Activated naive CD4-positive, alpha-beta T cell treated with anti-CD3 and anti-CD28 coated beads for 36 hours (primary cell): ENCODE data around the gene SUMO1. TPM values are rescaled to one million over a fixed set of nuclear protein-coding genes. Genes with fewer than 3 reads are reported as not detected.
"Not testable (repeated sequence)": the region's sequence is repeated elsewhere in the genome, so short reads cannot be mapped to it uniquely, and the experiment has no call there.

Source experiments
- CTCF ChIA-PET: fragments of 350-600 bp; sonication (Branson Sonifier 250); formaldehyde crosslinking; loops from one replicate; lab custom pipeline; 2021; ENCODE audit warnings: antibody characterized with exemption; lab: Charles Lee
- DNase-seq: peaks from one replicate; pipeline ENCODE4 v3.0.0-alpha.2; 2020
- H3K27ac Mint-ChIP-seq: one replicate; pipeline ENCODE4 v1.8.0; 2021; ENCODE audit warnings: mild to moderate bottlenecking, mixed read lengths
- H3K27me3 Mint-ChIP-seq: one replicate; pipeline ENCODE4 v1.8.0; 2021; ENCODE audit warnings: low read depth, mixed read lengths
- H3K36me3 Mint-ChIP-seq: one replicate; pipeline ENCODE4 v1.8.0; 2021; ENCODE audit warnings: low read depth, mixed read lengths
- H3K4me1 Mint-ChIP-seq: one replicate; pipeline ENCODE4 v1.8.0; 2021; ENCODE audit warnings: low read depth, mixed read lengths
- H3K4me3 Mint-ChIP-seq: one replicate; pipeline ENCODE4 v1.8.0; 2021; ENCODE audit warnings: mild to moderate bottlenecking, moderate library complexity, mixed read lengths
- H3K9me3 Mint-ChIP-seq: one replicate; pipeline ENCODE4 v1.8.0; 2021; ENCODE audit warnings: mixed read lengths
- intact Hi-C: fragments of 100-400 bp; cut with micrococcal nuclease; formaldehyde crosslinking; loops from one replicate; pipeline ENCODE4 v1.15.1; 2023
- total RNA-seq, 2 experiments: library from RNA; stranded (reverse); gene quantifications; one replicate each; pipeline ENCODE4 v1.2.3, GENCODE V29; 2021

The SUMO1 gene
- 100 to 1,000 TPM; 131 to 132 TPM for total RNA-seq

DNA sequence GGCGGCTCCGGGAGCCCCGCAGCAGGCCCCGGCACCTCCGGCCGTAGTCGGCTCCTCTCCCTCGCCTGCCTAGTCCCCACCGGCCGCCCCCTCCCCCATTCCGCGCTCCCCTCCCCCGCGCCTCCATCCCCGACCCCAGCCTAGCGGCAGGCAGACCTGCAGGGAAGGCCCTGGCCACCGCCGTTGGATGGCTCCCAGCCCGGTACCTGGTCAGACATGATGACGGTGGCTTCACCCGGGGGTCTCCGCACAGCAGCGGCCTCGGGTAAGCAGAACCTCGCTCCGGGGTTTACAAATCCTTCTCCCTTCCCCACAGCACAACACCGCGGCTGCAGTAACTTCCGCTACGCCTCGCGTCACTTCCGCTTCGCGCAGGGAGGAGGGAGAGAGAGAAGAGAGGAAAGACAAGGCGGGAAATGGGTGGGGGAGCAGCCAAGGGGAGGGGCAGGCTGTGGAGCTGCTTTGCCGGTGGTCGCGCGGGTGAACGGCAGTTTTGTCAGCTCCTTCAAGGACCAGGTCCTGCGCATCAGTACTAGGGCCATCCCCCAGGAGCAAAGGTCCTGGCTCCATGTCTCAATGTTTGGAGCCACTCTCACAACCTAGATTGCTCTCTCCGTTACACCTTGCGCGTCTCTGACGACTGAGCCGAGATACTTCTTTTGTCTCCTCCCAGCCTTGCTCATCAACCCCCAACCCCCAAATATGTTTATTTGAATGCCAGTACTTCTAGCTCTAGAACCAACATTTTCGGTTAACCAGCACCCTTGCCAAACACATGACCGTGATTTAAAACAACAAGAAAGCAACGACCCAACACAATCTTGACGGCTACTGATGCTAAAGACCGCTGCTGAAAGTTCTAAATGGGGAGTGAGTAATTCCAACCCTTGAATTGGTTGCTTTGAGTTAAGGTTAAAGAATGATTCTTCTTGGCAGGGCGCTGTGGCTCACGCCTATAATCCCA, at the start of gene SUMO1:
TSS of gene SUMO1 (minus strand) at position 364 of the 964 bp plus-strand sequence. CDS start at position 218, 146 bp downstream.
- H3K27me3 Mint-ChIP-seq, result no peaks in the 10 kb centered on the region
- peak within 1 kb of the TSS; percentile 97 for H3K4me3 Mint-ChIP-seq
- intact Hi-C loops, result loop anchor here (1.0 to 2.0 kb wide), 4 partner anchors 27 to 138 kb away; partner anchors contain the start of genes BMPR2 and NOP58
- peaks cover 31% of the 10 kb centered on the region for H3K4me1 Mint-ChIP-seq
- peak; percentile 97 for DNase-seq
- H3K27ac Mint-ChIP-seq, result peak within 1 kb of the TSS; percentile 91
- H3K9me3 Mint-ChIP-seq, result no peaks in the 10 kb centered on the region
- CTCF ChIA-PET, result interaction anchor here (1.0 kb wide), 1 partner anchor 26 kb away, joined by 3 read pairs; no protein-coding TSS in a partner anchor
- H3K36me3 Mint-ChIP-seq, result no peaks in the 10 kb centered on the region

DNA sequence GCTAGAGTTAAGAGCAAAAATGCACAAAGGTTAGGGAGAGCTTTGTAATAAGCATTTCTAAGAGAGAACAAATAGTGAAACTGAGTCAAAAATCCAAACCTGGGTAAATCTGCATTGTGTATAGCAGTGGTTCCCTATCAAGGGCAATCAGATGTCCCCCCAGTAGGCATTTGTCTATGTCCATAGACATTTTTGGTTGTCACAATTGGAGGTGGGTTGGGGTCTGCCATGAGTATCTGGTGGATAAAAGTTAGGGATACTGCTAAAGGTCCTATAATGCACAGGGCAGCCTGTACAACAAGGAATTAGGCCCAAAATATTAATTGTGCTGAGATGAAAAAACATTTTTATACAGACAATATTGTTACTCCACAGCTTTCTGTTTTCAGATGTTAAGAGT, 48.2 kb upstream of the SUMO1 start:
- Mint-ChIP-seq H3K27me3 (no peaks in the 10 kb centered on the region), H3K4me1 (peaks cover 9% of the 10 kb centered on the region), H3K36me3 (peaks cover 49% of the 10 kb centered on the region), H3K4me3 (no peak overlapping the region), H3K27ac (no peak overlapping the region), H3K9me3 (no peaks in the 10 kb centered on the region)
- no peak for DNase-seq
- intact Hi-C loops, result no loop called here
- CTCF ChIA-PET, result no interaction called here

DNA sequence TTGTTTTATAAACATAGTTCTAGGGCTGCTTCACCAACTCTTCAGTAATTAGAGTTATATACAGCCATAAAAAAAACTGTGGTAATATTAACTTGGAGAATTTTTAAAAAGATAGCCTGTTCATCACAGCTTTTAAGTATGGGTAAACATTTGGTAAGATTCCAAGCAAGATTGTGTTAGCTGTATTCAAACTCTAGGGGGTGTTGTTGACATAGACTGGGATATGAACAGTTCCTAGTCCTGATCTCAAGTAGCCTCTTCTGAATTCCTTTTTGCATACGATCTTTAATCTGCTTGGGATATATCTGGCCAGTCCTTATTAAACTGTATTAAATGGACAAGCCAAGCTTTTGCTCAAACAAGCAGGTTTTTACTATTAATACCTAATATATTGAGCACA, 40.5 kb upstream of the SUMO1 start:
- no peaks in the 10 kb centered on the region for H3K27me3 Mint-ChIP-seq
- H3K36me3 Mint-ChIP-seq, result peaks cover 61% of the 10 kb centered on the region
- H3K9me3 Mint-ChIP-seq, result no peaks in the 10 kb centered on the region
- intact Hi-C loops, result loop anchor here (1.0 to 5.0 kb wide), 7 partner anchors 13 to 1467 kb away; partner anchors contain the start of genes BMPR2, BZW1 and SUMO1
- peak overlapping the region; percentile 92 for H3K27ac Mint-ChIP-seq
- H3K4me1 Mint-ChIP-seq, result peaks cover 51% of the 10 kb centered on the region
- CTCF ChIA-PET, result interaction anchor here (0.6 to 2.0 kb wide), 5 partner anchors 15 to 273 kb away, joined by 3 to 5 read pairs (median 4); no protein-coding TSS in a partner anchor
- H3K4me3 Mint-ChIP-seq, result no peak overlapping the region
- no peak for DNase-seq

DNA sequence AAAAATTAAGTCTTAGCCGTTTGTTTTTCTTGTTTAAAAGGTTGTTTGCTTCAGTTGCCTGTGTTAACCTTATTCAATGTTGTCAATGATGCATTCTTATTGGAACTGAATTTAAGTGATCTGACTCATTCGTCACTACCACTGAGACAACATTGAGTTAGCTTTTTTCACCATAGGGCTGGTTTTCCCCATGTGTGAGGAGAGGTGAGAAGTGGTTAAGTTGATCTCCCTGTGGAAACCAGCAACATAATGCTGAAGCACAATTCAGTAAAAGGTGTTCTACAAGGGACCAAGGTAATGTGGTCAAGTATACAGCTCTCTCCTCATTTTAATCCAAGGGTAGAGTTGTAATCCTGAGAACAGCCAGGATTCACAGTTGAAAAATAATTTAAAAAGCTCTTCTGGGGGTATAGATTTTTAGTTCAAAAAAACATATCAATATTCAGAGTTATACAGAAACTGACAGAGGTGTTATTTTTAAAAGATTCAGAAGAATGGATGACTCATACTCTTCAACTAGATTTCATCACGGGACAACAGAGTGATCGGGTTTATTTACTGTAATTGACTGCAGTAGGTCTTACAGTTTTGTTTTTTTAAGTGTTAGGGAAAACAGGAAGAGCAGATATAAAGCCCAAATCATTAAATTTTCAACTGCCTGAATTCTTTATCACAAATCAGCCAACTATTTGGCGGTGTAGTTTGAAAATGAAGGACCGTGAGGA, 39.8 kb upstream of the SUMO1 start:
- CTCF ChIA-PET, result interaction anchor here (0.6 to 2.0 kb wide), 5 partner anchors 14 to 274 kb away, joined by 4 to 5 read pairs (median 4); no protein-coding TSS in a partner anchor
- Mint-ChIP-seq H3K4me3 (peak overlapping the region; percentile 8), H3K4me1 (peaks cover 52% of the 10 kb centered on the region), H3K27ac (peak overlapping the region; percentile 92), H3K9me3 (no peaks in the 10 kb centered on the region), H3K27me3 (no peaks in the 10 kb centered on the region), H3K36me3 (peaks cover 61% of the 10 kb centered on the region)
- intact Hi-C loops, result loop anchor here (1.0 to 5.0 kb wide), 7 partner anchors 12 to 1466 kb away; partner anchors contain the start of genes BMPR2, BZW1 and SUMO1
- peak; percentile 54 for DNase-seq

DNA sequence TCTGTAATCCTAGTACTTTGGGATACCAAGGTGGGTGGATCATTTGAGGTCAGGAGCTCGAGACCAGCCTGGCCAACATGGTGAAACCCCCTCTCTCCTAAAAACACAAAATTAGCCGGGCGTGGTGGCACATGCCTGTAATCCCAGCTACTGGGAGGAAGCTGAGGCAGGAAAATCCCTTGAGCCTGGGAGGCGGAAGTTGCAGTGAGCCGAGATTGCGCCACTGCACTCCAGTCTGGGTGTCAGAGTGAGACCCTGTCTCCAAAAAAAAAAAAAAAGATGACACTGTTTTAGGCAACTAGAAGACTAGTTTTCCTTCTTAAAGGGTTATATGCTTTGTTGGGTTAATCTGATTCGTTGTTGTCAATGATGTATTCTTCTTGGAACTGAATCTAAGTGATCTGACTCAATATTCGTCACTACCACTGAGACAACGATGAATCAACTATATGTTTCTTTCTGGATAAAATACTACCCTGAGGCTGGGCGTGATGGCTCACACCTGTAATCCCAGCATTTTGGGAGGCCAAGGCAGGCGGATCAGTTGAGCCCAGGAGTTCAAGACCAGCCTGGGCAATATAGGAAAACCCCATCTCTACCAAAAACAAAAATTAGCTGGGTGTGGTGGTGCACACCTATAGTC, 37.8 kb upstream of the SUMO1 start:
- H3K4me3 Mint-ChIP-seq, result peak overlapping the region; percentile 46
- not testable (repeated sequence) for H3K9me3 Mint-ChIP-seq, H3K27me3 Mint-ChIP-seq
- peak; percentile 60 for DNase-seq
- CTCF ChIA-PET, result interaction anchor here (1.6 kb wide), 1 partner anchor 19 kb away, joined by 4 read pairs; no protein-coding TSS in a partner anchor
- intact Hi-C loops, result loop anchor here (5.0 kb wide), 2 partner anchors 1456 to 1464 kb away; partner anchors contain the start of gene BZW1
- H3K27ac Mint-ChIP-seq, result peak overlapping the region; percentile 92
- H3K4me1 Mint-ChIP-seq, result peaks cover 66% of the 10 kb centered on the region
- H3K36me3 Mint-ChIP-seq, result peaks cover 50% of the 10 kb centered on the region

DNA sequence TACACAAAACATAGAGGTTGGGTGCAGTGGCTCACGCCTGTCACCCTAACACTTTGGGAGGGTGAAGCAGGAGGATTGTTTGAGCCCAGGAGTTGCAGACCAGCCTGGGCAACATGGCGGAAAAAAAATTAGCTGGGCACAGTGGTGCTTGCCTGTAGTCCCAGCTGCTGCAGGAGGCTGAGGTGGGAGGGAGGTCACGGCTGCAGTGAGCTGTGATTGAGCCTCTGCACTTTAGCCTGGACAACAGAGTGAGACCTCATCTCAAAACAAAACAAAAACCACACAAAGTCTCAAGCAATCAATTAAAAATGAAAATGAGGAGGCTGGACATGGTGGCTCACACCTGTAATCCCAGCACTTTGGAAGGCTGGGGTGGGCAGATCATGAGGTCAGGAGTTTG, 32.1 kb upstream of the SUMO1 start:
- no peak for DNase-seq
- intact Hi-C loops, result no loop called here
- Mint-ChIP-seq H3K36me3 (peaks cover 24% of the 10 kb centered on the region), H3K27me3 (no peaks in the 10 kb centered on the region), H3K27ac (peak overlapping the region; percentile 66), H3K4me3 (peak overlapping the region; percentile 46), H3K4me1 (peaks cover 48% of the 10 kb centered on the region), H3K9me3 (no peaks in the 10 kb centered on the region)
- CTCF ChIA-PET, result no interaction called here

DNA sequence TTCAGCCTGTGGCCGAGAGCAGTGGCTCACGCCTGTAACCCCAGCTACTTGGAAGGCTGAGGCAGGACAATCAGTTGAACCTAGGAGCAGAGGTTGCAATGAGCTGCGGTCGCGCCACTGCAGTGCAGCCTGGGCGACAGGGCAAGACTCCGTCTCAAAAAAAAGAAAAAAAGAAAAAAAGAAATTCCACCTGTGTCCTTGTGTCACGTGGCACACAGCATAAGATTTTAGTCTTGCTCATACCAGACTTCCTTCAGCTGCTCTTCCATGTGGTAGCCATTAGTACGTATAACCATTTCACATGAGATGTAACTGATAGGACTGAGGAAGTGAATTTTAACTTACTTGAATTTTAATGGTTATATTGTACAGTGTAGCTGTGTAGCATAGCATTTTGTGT, 31.2 kb upstream of the SUMO1 start:
- H3K27me3 Mint-ChIP-seq, result no peaks in the 10 kb centered on the region
- H3K4me3 Mint-ChIP-seq, result peak overlapping the region; percentile 46
- intact Hi-C loops, result loop anchor here (5.0 kb wide), 7 partner anchors 237 to 1673 kb away; partner anchors contain the start of genes CARF, CD28, CTLA4 and CYP20A1
- H3K36me3 Mint-ChIP-seq, result peaks cover 20% of the 10 kb centered on the region
- H3K27ac Mint-ChIP-seq, result peak overlapping the region; percentile 66
- no peaks in the 10 kb centered on the region for H3K9me3 Mint-ChIP-seq
- peaks cover 42% of the 10 kb centered on the region for H3K4me1 Mint-ChIP-seq
- no peak for DNase-seq
- CTCF ChIA-PET, result interaction anchor here (0.7 kb wide), 1 partner anchor 10 kb away, joined by 3 read pairs; no protein-coding TSS in a partner anchor

DNA sequence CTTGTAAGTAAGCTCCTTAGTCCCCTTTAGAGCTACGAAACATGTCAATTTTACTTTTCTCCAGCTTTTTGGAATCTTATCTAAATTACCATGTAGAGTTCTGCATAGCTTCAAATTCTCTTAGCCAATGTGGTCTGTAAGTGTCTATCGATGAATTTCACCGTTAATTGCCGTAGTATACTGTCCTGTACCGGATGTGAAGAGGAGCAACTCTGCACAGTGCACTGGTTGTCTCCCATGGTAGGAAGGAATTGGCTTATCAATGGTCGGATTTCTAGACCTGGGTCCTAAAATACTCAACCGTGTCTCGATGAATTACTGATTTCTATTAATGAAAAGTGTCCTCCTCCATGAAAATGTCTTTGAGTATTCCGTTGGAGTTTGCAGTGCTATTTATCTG, 29.1 kb upstream of the SUMO1 start:
- Mint-ChIP-seq H3K27me3 (no peaks in the 10 kb centered on the region), H3K9me3 (no peaks in the 10 kb centered on the region), H3K4me3 (no peak overlapping the region), H3K27ac (no peak overlapping the region), H3K36me3 (peaks cover 17% of the 10 kb centered on the region), H3K4me1 (peaks cover 38% of the 10 kb centered on the region)
- DNase-seq, result no peak
- CTCF ChIA-PET, result interaction anchor here (0.5 kb wide), 1 partner anchor 906 kb away, joined by 3 read pairs; no protein-coding TSS in a partner anchor
- intact Hi-C loops, result loop anchor here (2.0 to 5.0 kb wide), 9 partner anchors 235 to 1675 kb away; partner anchors contain the start of genes CARF, CD28, CLK1 and CTLA4

DNA sequence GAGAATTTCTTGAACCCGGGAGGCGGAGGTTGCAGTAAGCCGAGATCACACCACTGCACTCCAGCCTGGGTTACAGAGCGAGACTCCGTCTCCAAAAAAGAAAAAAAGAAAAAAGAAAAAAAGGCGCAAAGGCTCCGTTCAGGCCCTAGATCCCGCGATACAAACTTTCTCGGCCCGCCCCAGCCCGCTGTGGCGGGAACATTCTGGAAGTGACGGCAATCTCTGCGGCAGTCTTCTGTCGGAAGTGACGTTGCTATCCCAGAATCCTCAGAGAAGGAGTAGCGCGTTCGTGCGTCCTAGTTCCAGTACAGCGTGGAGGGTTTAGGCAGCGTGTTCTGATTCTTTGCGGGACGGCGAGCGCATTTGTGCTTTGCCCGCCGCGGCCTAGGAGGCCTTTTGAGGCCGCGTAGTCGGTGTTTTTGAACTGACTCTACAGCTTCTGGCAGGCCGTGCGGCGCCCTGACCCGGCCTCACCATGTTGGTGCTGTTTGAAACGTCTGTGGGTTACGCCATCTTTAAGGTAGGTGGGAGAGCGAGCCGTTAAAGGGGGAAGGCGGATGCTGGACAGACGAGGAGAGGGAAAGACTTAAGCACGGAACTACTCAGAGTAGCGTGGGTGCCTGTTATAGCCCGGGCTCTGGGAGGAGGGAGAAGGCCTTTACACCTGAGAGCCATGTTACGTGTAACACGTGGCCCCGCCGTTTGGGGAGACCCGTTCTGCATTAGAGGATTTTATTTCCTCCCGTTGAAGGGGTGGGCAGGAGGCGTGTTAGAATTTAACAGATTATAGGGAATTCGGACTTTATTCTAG, 27.3 kb upstream of the SUMO1 start, which contains the start of gene NOP58:
TSS of gene NOP58 (plus strand) at position 297 of the 811 bp plus-strand sequence. CDS start at position 476, 179 bp downstream.
- intact Hi-C loops, result loop anchor here (1.0 to 5.0 kb wide), 16 partner anchors 13 to 1677 kb away; partner anchors contain the start of genes BMPR2, CARF, CASP8 and CD28
- H3K4me1 Mint-ChIP-seq, result peaks cover 22% of the 10 kb centered on the region

DNA sequence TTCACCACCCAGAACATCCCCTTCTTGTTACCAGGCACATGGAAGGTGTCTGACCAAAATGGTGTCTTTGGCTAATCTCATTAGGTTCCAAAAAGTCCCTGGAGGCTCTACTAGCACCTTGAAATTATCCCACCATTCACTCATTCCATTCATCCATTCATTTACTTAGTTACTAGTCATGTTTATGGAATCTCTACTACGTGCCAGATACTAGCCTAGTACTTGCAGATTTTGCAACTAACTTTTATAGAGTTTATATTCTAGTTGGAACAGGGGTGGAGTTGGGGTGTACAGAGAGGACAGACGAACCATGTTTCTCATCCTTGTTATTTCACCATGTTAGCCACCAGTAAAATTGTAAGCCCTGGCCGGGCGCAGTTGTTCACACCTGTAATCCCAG, 23.1 kb upstream of the SUMO1 start:
- no peak overlapping the region for H3K27ac Mint-ChIP-seq
- H3K27me3 Mint-ChIP-seq, result no peaks in the 10 kb centered on the region
- H3K4me1 Mint-ChIP-seq, result peaks cover 7% of the 10 kb centered on the region
- H3K9me3 Mint-ChIP-seq, result no peaks in the 10 kb centered on the region
- CTCF ChIA-PET, result interaction anchor here (0.6 kb wide), 1 partner anchor 10 kb away, joined by 3 read pairs; no protein-coding TSS in a partner anchor
- no peak for DNase-seq
- no peak overlapping the region for H3K4me3 Mint-ChIP-seq
- no peaks in the 10 kb centered on the region for H3K36me3 Mint-ChIP-seq
- intact Hi-C loops, result no loop called here

More for the DNA sequence above, 27.3 kb upstream of the SUMO1 start, which contains the start of gene NOP58:
- no peak within 1 kb of the TSS for H3K27ac Mint-ChIP-seq
- H3K36me3 Mint-ChIP-seq, result peaks cover 16% of the 10 kb centered on the region
- no peak within 1 kb of the TSS for H3K4me3 Mint-ChIP-seq
- no peaks in the 10 kb centered on the region for H3K27me3 Mint-ChIP-seq
- DNase-seq, result peak; percentile 96
- no peaks in the 10 kb centered on the region for H3K9me3 Mint-ChIP-seq
- CTCF ChIA-PET, result interaction anchor here (0.7 to 1.0 kb wide), 2 partner anchors 27 to 995 kb away, joined by 3 to 4 read pairs; partner anchors contain the start of gene SUMO1
